ENCODE data around the gene TRPV6.
A peak's percentile ranks its signal among the peaks of the same experiment; 100 is the strongest.

The TRPV6 gene

GRCh38 chr7:142882338-142882678, 3.2 kb downstream of the TRPV6 start:
- DNase-seq = no peak

- DNase-seq = no peak
Measured at GRCh38 chr7:142881586-142882337, 3.8 kb downstream of the TRPV6 start.

GRCh38 chr7:142880876-142881505, 4.6 kb downstream of the TRPV6 start:
- peak; percentile 44 for DNase-seq

GRCh38 chr7:142879060-142879459, 6.5 kb downstream of the TRPV6 start:
- DNase-seq = no peak

- no peak for DNase-seq
Measured at GRCh38 chr7:142878315-142878714, 7.2 kb downstream of the TRPV6 start.

GRCh38 chr7:142876991-142877910, 8.3 kb downstream of the TRPV6 start:
- DNase-seq = no peak

GRCh38 chr7:142876236-142876960, 9.1 kb downstream of the TRPV6 start:
- no peak for DNase-seq

- DNase-seq = no peak
Measured at GRCh38 chr7:142875456-142875855, 10.1 kb downstream of the TRPV6 start.

- no peak for DNase-seq
Measured at GRCh38 chr7:142874837-142875236, 10.7 kb downstream of the TRPV6 start.

- no peak for DNase-seq
Measured at GRCh38 chr7:142874409-142874808, 11.1 kb downstream of the TRPV6 start.

- DNase-seq = no peak
Measured at GRCh38 chr7:142873871-142874270, 11.7 kb downstream of the TRPV6 start.

- DNase-seq = no peak
Measured at GRCh38 chr7:142873281-142873784, 12.2 kb downstream of the TRPV6 start.

GRCh38 chr7:142872106-142872675, 13.4 kb downstream of the TRPV6 start:
- DNase-seq = no peak

GRCh38 chr7:142871260-142872105, 14.1 kb downstream of the TRPV6 start:
- DNase-seq = no peak

- DNase-seq = no peak
Measured at GRCh38 chr7:142870566-142871259, 14.8 kb downstream of the TRPV6 start.

- DNase-seq = no peak
Measured at GRCh38 chr7:142870147-142870559, 15.4 kb downstream of the TRPV6 start.

- DNase-seq = no peak
Measured at GRCh38 chr7:142869434-142869833, 16.1 kb downstream of the TRPV6 start.

- no peak for DNase-seq
Measured at GRCh38 chr7:142868986-142869415, 16.5 kb downstream of the TRPV6 start.

GRCh38 chr7:142868188-142868985, 17.2 kb downstream of the TRPV6 start:
- DNase-seq = no peak
